IPS-20b (cell line): ENCODE measurements around the gene DPM3.
"Not testable (repeated sequence)": the region's sequence is repeated elsewhere in the genome, so short reads cannot be mapped to it uniquely, and the experiment has no call there.

Experiments
- H3K27ac ChIP-seq: one replicate; pipeline ENCODE4 v1.5.1; 2013; ENCODE audit warnings: low read length
- H3K27me3 ChIP-seq: 2 replicates; pipeline ENCODE4 v1.6.1; 2013; ENCODE audit warnings: mild to moderate bottlenecking, low read length, inconsistent platforms; ENCODE audit not compliant: insufficient read depth
- H3K36me3 ChIP-seq: 2 replicates; pipeline ENCODE4 v1.6.1; 2013; ENCODE audit warnings: low read depth, mild to moderate bottlenecking, inconsistent platforms, low read length, moderate library complexity; ENCODE audit not compliant: insufficient read depth
- H3K4me1 ChIP-seq: 2 replicates; pipeline ENCODE4 v1.6.1; 2013; ENCODE audit warnings: mild to moderate bottlenecking, control low read depth, inconsistent platforms, low read length, moderate library complexity; ENCODE audit not compliant: insufficient read depth
- H3K4me3 ChIP-seq: 2 replicates; pipeline ENCODE4 v1.5.1; 2013; ENCODE audit warnings: mild to moderate bottlenecking, low read length, inconsistent platforms
- H3K9ac ChIP-seq: 2 replicates; pipeline ENCODE4 v1.6.1; 2013; ENCODE audit warnings: low read depth, mild to moderate bottlenecking, inconsistent platforms, low read length, moderate library complexity
- H3K9me3 ChIP-seq: 2 replicates; pipeline ENCODE4 v1.6.1; 2013; ENCODE audit warnings: mild to moderate bottlenecking, low read depth, low read length, inconsistent platforms; ENCODE audit not compliant: insufficient read depth

The DPM3 gene

GRCh38 chr1:155167166-155168104, 27.1 kb upstream of the DPM3 start:
- no peak overlapping the region for H3K27ac ChIP-seq
- H3K36me3 ChIP-seq, result peaks cover 15% of the 10 kb centered on the region
- no peaks in the 10 kb centered on the region for H3K9me3 ChIP-seq
- peaks cover 11% of the 10 kb centered on the region; the same call in 1 of the 2 replicates for H3K4me1 ChIP-seq
- no peaks in the 10 kb centered on the region for H3K27me3 ChIP-seq
- H3K4me3 ChIP-seq, result peak overlapping the region; percentile 76
- H3K9ac ChIP-seq, result peak overlapping the region; percentile 66; the same call in 1 of the 2 replicates

- peaks cover 15% of the 10 kb centered on the region for H3K36me3 ChIP-seq
- peak overlapping the region; percentile 66; the same call in 1 of the 2 replicates for H3K9ac ChIP-seq
- no peaks in the 10 kb centered on the region for H3K27me3 ChIP-seq
- no peaks in the 10 kb centered on the region for H3K9me3 ChIP-seq
- peaks cover 11% of the 10 kb centered on the region; the same call in 1 of the 2 replicates for H3K4me1 ChIP-seq
- H3K27ac ChIP-seq, result no peak overlapping the region
- peak overlapping the region; percentile 59; the same call in 1 of the 2 replicates for H3K4me3 ChIP-seq
These were observed 26.3 kb upstream of the DPM3 start for GRCh38 chr1:155166471-155167165.

GRCh38 chr1:155166051-155166470, 25.7 kb upstream of the DPM3 start:
- Histone ChIP-seq H3K4me1 (peaks cover 11% of the 10 kb centered on the region; the same call in 1 of the 2 replicates), H3K27me3 (no peaks in the 10 kb centered on the region), H3K27ac (no peak overlapping the region), H3K36me3 (peaks cover 15% of the 10 kb centered on the region), H3K4me3 (peak overlapping the region; percentile 42; the same call in 1 of the 2 replicates), H3K9ac (peak overlapping the region; percentile 55; the same call in 1 of the 2 replicates), H3K9me3 (no peaks in the 10 kb centered on the region)

- H3K27me3 ChIP-seq, H3K4me3 ChIP-seq, H3K27ac ChIP-seq, H3K9me3 ChIP-seq, H3K36me3 ChIP-seq, H3K9ac ChIP-seq: not testable (repeated sequence)
- H3K4me1 ChIP-seq, result peaks cover 11% of the 10 kb centered on the region; the same call in 1 of the 2 replicates
These were observed 24.3 kb upstream of the DPM3 start for GRCh38 chr1:155164625-155165024.

- H3K4me1 ChIP-seq, result peaks cover 11% of the 10 kb centered on the region; the same call in 1 of the 2 replicates
- H3K9me3 ChIP-seq, H3K4me3 ChIP-seq, H3K36me3 ChIP-seq, H3K27me3 ChIP-seq, H3K27ac ChIP-seq, H3K9ac ChIP-seq: not testable (repeated sequence)
These were observed 23.5 kb upstream of the DPM3 start for GRCh38 chr1:155163785-155164184.

GRCh38 chr1:155162631-155163030, 22.3 kb upstream of the DPM3 start:
- H3K27ac ChIP-seq, H3K9me3 ChIP-seq, H3K36me3 ChIP-seq, H3K27me3 ChIP-seq, H3K9ac ChIP-seq, H3K4me3 ChIP-seq: not testable (repeated sequence)
- H3K4me1 ChIP-seq, result peaks cover 11% of the 10 kb centered on the region; the same call in 1 of the 2 replicates

- Histone ChIP-seq H3K9ac (no peak overlapping the region), H3K4me1 (no peaks in the 10 kb centered on the region), H3K36me3 (no peaks in the 10 kb centered on the region), H3K27ac (no peak overlapping the region), H3K27me3 (no peaks in the 10 kb centered on the region), H3K9me3 (no peaks in the 10 kb centered on the region), H3K4me3 (no peak overlapping the region)
These were observed 19.8 kb upstream of the DPM3 start for GRCh38 chr1:155160128-155160527.

GRCh38 chr1:155158991-155159390, 18.7 kb upstream of the DPM3 start:
- Histone ChIP-seq H3K9ac (no peak overlapping the region), H3K9me3 (no peaks in the 10 kb centered on the region), H3K27me3 (no peaks in the 10 kb centered on the region), H3K4me1 (no peaks in the 10 kb centered on the region), H3K4me3 (no peak overlapping the region), H3K27ac (no peak overlapping the region), H3K36me3 (no peaks in the 10 kb centered on the region)

- H3K36me3 ChIP-seq, H3K27me3 ChIP-seq, H3K4me3 ChIP-seq, H3K9me3 ChIP-seq, H3K4me1 ChIP-seq, H3K9ac ChIP-seq, H3K27ac ChIP-seq: not testable (repeated sequence)
These were observed 15.8 kb upstream of the DPM3 start for GRCh38 chr1:155155996-155156643.

GRCh38 chr1:155145491-155145890, 5.2 kb upstream of the DPM3 start:
- H3K36me3 ChIP-seq, result no peaks in the 10 kb centered on the region
- H3K27me3 ChIP-seq, result peaks cover 5% of the 10 kb centered on the region
- no peak overlapping the region for H3K4me3 ChIP-seq
- no peaks in the 10 kb centered on the region for H3K9me3 ChIP-seq
- H3K9ac ChIP-seq, result no peak overlapping the region
- no peaks in the 10 kb centered on the region for H3K4me1 ChIP-seq
- H3K27ac ChIP-seq, result no peak overlapping the region

GRCh38 chr1:155141749-155142148, 1.4 kb upstream of the DPM3 start:
- Histone ChIP-seq H3K9me3 (no peaks in the 10 kb centered on the region), H3K36me3 (peaks cover 9% of the 10 kb centered on the region), H3K27ac (no peak overlapping the region), H3K9ac (no peak overlapping the region), H3K4me3 (no peak overlapping the region), H3K27me3 (peaks cover 5% of the 10 kb centered on the region), H3K4me1 (0 out of 2 replicates have a peak, but pooled peaks cover 3% of the 10 kb centered on the region)
